ENCODE data around the gene SMIM24.
A peak's percentile ranks its signal among the peaks of the same experiment; 100 is the strongest.
"Not testable (repeated sequence)": the region's sequence is repeated elsewhere in the genome, so short reads cannot be mapped to it uniquely, and the experiment has no call there.

Gene SMIM24

GRCh38 chr19:3453840-3454239 is 26.5 kb downstream of the SMIM24 start:
- no peak for DNase-seq

- not testable (repeated sequence) for DNase-seq
Measured at GRCh38 chr19:3452942-3453214, 27.4 kb downstream of the SMIM24 start.

DNA sequence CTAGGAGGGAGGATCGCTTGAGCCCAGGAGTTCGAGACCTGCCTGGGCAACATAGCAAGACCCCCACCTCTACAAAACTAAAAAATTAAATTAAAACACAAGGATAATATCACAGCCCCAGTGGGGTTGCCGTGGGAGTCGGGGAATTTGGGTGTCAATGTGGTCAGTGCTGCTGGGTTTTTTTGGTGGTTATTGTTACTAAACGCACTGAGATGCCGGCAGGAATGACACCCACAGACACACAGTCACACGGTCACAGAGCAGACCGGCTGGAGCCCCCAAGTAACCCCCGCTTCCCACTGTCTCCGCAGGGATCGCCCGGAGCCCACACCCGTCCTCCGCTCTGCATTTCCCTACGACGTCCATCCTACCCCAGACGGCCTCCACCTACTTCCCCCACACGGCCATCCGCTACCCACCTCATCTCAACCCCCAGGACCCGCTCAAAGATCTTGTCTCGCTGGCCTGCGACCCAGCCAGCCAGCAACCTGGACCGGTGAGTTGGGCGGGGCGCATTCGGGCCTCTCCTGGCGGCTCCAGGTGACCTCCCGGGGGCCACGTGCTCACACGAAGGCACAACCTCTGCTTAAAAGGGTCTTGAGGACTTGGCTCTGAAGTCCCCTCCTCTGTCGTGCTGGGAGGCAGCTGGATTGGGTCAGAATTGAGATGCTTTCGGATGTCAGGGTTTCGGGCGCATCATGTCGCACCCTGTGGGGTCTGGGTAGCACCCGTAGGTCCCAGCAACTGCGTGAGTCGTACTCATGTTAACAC is 28.0 kb downstream of the SMIM24 start:
- DNase-seq: no peak

DNA sequence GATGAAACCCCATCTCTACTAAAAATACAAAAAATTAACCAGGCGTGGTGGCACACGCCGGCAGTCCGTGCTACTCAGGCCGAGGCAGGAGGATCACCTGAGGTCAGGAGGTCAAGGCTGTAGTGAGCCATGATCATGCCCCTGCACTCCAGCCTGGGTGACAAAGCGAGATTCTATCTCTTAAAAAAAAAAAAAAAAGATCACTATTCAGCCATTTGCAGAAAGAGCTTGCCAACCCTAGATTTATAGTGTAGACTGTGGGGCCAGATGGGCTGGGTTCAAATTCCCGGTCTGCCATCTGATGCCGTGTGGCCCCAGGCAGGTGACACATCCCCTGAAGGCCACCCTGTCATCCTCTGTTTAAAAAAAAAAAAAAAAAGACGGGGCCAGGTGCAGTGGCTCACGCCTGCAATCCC is 28.9 kb downstream of the SMIM24 start:
- no peak for DNase-seq

DNA sequence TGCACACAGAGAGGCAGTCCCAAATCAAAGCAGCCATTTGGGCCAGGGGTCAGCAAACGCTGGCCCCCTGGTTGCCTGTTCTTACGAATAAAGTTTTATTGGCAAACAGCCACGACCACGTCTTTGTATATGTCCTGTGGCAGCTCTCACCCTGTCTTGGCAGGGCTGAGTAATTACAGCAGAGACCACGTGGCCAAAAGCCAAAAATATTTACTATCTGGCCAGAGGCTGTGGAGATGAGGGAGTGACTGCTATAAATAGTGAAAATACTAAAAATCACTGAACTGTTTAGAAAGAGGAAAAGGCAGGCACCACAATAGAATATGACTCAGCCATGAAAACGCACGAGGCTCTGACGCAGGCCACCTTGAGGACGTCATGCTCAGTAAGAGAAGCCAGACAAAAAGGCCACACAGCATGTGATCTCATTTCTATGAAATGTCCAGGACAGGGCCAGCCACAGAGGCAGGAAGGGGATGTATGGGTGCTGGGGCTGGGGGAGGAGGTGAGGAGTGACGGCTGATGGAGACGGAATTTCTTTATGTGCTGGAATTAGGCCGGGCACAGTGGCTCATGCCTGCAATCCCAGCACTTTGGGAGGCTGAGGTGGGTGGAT is 29.4 kb downstream of the SMIM24 start:
- peak; percentile 100 for DNase-seq

GRCh38 chr19:3448616-3449334 is 31.6 kb downstream of the SMIM24 start:
- no peak for DNase-seq

DNA sequence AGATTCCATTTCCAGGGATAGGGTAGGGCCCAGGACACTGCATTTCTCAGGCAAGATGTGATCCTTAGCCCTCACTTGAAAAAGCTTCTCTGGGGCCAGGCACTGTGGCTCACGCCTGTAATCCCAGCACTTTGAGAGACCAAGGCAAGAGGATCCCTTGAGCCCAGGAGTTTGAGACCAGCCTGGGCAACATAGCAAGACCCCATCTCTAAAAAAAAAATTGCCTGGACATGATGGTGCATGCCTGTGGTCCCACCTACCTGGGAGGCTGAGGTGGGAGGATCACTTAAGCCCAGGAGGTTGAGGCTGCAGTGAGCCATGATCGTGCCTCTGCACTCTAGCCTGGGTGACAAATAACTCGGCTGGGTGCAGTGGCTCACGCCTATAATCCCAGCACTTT is 33.7 kb downstream of the SMIM24 start:
- not testable (repeated sequence) for DNase-seq

DNA sequence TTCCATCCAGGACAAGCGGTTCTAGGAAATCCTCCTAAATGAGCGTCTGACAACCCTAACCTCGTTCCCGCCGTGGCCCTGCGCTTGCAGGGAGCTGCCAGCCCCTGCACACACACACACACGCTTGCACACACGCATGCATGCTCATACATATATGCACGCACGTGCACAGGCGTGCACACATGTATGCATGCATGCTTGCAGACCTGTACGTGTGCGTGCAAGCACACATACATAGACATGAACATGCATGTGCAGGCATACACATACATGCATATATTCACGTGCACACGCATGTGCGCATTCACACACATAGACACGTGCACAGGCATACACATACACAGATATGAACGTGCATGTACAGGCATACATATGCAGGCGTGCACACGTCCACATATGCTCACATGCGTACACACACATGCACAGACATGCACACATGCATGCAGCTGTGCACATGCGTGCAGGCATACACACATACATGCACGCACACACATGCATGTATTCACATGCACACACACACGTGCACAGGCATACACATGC is 35.6 kb downstream of the SMIM24 start:
- no peak for DNase-seq

DNA sequence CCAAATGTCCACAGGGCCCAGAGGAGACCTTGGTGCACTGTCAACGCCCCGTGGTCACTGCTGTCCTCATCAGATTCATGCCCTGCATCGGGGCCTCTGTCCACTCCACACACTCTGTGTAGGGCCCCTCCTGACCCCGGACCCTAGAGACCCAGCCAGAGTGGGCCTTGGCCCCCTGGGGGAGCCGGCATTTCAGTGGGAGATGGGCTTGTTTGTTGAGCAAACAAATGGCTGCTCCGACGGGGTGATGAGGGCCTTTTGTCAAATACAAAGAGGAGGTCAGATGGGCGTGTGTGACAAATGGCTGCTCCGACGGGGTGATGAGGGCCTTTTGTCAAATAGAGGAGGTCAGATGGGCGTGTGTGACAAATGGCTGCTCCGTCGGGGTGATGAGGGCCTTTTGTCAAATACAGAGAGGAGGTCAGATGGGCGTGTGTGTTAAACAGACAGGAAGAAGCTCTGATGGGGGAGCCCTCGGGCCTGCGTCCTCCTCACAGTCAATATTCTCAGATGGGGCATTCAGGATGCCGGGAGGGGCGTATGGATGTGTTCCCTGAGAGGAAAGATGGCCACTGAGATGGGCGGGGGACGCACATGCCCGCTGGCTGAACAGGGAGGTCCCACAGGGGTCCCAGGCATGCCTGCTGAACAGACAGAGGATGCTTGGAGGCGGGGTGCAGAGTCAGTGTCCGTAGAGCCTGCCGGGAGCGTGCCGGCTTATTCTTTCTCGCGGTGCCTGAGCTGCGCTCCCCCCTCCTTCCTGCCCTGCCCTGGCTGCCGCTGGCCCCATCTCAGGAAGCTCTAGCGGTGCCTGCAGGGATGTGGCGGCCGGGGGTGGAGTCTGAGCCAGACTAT is 36.3 kb downstream of the SMIM24 start:
- no peak for DNase-seq

DNA sequence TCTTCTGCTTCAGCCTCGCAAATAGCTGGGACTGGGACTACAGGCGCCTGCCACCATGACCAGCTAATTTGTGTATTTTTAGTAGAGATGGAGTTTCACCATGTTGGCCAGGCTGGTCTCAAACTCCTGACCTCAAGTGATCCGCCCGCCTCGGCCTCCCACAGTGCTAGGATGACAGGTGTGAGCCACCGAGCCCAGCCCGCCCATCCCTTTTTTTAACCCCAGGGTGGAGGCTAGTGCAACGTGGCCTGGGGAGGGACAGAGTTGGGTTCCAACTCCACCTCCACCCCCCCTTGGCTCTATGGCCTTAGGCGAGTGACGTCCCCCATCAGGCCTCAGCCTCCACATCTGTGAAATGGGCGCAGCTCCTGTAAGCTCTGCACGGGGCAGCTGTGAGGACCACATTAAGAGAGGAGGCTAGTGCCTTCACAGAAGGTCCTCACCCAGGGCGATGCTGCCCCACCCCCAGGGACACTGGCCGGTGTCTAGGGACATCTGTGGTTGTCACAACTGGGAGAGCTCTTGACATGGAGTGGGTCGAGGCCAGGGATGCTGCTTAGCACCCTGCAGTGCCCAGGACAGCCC is 37.7 kb downstream of the SMIM24 start:
- DNase-seq: no peak

DNA sequence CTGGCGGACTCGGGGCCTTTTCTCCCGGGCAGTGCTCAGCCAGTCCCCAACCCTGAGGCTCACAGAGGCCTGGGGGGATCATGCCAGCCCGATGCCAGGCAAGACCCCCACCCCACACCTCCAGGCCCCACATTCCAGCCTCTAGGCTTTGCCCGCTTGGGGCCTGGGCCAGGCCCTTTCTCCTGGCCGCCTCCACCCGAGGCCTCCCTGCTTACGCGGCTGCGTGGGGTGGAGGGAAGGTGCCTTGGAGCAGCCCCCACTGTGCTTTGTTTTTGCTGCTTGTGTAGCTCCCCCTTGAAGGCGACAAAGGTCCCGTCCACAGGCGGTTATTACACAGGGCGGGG is 38.4 kb downstream of the SMIM24 start:
- DNase-seq: no peak

DNA sequence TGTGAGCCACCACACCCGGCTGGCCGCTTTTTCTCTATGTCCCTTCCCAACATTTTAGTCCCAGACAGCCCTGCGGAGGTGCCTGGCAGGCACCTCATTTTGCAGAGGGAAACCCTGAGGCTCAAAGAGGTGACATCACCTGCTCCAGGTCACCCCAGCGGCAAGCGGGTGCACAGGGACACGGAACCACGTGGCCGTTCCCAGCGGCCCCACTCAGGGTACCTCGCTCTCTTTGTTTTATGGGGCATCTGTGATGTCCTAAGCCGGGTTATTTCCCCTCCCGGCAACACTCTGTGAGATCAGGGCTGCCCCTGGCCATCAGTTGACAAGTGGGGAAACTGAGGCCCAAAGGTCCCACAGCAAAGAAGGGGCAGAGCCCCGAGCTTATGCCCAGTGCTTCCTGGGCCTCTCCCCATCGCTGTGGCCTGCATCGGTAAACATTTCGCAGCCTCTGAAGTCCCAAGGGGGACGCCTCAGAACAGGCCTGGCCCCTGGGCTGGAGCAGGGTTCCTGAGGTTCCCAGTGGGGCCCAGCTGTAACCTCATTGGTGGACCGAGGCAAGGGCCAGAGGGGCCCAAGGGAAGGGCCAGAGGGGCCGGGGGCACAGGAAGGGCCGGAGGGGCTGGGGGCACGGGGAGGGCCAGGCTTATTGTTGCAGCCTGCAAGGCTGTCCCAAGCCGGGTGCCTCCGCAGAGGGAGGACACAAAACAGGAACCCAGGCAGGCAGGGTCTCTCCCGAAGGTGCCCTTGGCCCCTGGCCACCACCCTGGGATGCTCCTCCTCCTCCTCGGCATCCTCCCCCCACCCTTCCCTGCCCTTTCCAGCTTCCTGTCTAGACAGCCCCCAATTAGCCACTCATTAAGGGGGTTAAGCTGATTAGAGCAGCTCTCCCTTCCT is 39.0 kb downstream of the SMIM24 start:
- DNase-seq: no peak

DNA sequence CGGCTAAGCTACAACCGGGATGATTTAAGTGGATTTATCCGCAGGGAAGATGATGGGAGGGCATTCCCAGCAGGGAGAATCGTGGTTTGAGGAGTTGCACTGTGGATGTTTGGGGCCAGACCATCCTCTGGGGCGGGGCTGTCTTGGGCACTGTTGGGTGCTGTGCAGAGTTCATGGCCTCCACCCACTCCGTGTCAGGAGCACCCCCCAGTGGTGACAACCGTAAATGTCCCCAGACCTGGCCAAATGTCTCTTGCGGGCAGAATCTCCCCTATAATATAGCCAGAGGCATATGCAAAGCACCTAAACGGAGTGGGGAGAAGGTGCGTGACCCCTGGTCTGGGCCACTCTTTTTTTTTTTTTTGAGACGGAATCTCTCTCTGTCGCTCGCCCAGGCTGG is 40.2 kb downstream of the SMIM24 start:
- DNase-seq: peak; percentile 30

GRCh38 chr19:3434630-3435553 is 45.4 kb downstream of the SMIM24 start:
- peak; percentile 96 for DNase-seq

DNA sequence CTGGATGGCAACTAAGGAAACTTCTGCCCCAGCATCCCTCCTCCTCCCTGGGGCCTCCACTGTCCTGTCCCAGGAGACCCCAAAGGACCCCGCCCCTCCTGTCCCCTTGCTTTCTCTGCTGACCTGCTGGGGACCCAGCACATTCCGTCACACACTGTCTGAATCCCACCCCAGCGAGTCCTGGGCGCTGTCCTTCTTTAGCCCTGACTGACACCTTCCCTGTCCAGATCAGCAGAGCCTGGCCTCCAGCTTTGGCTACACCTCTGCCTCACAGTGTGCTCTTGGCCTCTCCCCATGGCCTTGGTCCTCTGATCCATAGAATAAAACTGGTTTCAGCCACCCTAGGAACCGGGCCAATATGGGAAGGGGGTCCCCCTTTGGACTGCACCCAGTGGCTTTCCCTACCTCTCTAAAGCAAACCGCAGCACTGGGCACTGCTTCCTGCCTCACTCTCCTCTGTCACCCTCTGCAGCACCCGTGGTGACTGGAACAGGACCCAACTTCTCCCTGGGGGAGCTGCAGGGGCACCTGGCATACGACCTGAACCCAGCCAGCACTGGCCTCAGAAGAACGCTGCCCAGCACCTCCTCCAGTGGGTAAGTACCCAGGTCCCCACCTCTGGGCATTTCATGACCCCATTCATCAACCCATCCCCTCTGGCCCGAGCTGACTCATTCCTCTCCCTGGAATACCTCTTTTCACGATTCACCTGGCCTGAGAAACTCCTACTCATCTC is 46.4 kb downstream of the SMIM24 start:
- DNase-seq: no peak

GRCh38 chr19:3433313-3433712 is 47.0 kb downstream of the SMIM24 start:
- no peak for DNase-seq

DNA sequence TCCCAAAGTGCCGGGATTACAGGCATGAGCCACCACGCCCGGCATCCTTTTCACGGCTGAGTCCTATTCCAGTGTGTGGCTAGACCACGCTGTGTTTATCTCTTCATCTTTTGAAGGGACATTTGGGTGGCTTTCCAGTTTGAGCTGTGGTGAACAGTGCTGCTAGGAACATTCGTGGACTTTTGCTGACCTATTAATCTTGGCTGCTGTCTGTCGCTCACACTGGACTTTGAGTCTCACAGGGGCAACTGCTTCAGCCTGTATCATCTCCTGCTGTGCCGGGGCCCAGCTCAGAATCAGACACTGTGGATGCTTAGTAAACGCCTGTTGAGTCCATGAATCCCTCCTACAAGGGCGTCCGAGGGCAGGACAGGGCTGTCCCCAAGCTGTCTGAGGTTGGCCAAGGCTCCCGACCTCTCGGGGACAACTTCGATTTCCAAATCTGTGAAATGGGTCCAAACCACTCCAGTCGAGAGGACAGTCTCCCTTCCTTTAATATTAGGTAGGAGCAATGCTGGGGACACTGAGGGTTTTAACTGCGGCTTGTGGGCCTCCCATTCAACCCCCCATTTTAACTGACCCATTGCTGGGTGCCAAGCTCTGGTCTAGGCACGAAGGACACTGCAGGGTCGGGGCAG is 48.4 kb downstream of the SMIM24 start:
- DNase-seq: no peak

DNA sequence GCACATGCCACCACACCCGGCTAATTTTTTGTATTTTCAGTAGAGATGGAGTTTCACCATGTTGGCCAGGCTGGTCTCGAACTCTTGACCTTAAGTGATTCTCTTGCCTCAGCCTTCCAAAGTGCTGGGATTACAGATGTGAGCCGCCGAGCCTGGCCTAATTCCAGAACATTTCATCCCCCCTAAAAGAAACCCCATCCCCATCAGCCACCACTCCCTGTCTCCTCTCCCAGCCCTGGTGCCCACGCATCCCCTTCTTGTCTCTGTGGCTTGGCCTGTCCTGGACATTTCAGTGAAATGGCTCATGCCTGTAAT is 50.0 kb downstream of the SMIM24 start:
- DNase-seq: not testable (repeated sequence)

- DNase-seq: no peak
Measured at GRCh38 chr19:3426433-3426832, 53.9 kb downstream of the SMIM24 start.
